Aorta (tissue), 5 donors: Measurements from ENCODE around the gene NAALADL2. TPM values are rescaled to one million over a fixed set of nuclear protein-coding genes. Genes with fewer than 3 reads are reported as not detected.

Experiments
- ATAC-seq: fragments of 200-7000 bp; cut with Tn5 transposase; one replicate; pipeline ENCODE4 v1.9.1; 2022; ENCODE audit warnings: moderate library complexity; ENCODE audit not compliant: low FRiP score
- DNase-seq, 2 donors: peaks; one replicate each; pipeline ENCODE4 v3.0.0-alpha.2; 2020
- H3K27ac ChIP-seq, 2 donors: one replicate each; pipeline ENCODE4 v1.5.1; 2013; ENCODE audit warnings: low read length in 2 of 2, mild to moderate bottlenecking in 2 of 2, moderate library complexity in 2 of 2, control low read depth in 1 of 2, inconsistent platforms in 1 of 2, low read depth in 1 of 2
- H3K27me3 ChIP-seq, 2 donors: one replicate each; pipeline ENCODE4 v1.6.1; 2013; ENCODE audit warnings: control low read depth in 1 of 2, low read length in 1 of 2, mild to moderate bottlenecking in 1 of 2, moderate library complexity in 1 of 2; ENCODE audit not compliant: insufficient read depth in 2 of 2, control insufficient read depth in 1 of 2
- H3K36me3 ChIP-seq, 2 donors: one replicate each; pipeline ENCODE4 v1.6.1; 2013; ENCODE audit warnings: control low read depth in 1 of 2, low read length in 1 of 2, mild to moderate bottlenecking in 1 of 2; ENCODE audit not compliant: insufficient read depth in 2 of 2, control insufficient read depth in 1 of 2
- H3K4me1 ChIP-seq, 2 donors: one replicate each; pipeline ENCODE4 v1.6.1; 2013; ENCODE audit warnings: low read length in 2 of 2, control low read depth in 1 of 2, mild to moderate bottlenecking in 1 of 2, moderate library complexity in 1 of 2; ENCODE audit not compliant: insufficient read depth in 2 of 2, control insufficient read depth in 1 of 2
- H3K4me3 ChIP-seq, 2 donors: one replicate each; pipeline ENCODE4 v1.5.1; 2013; ENCODE audit warnings: low read length in 2 of 2, control low read depth in 1 of 2, mild to moderate bottlenecking in 1 of 2
- H3K9me3 ChIP-seq: one replicate; pipeline ENCODE4 v1.6.1; 2013; ENCODE audit warnings: mild to moderate bottlenecking, low read length; ENCODE audit not compliant: control insufficient read depth
- WGBS, 2 donors: extraction: QIAGEN DNeasy Blood & Tissue Kit; methylation state at CpG; one replicate each; pipeline ENCODE4 v1.1.7; 2013; 5-methylcytosine and 5-hydroxymethylcytosine counted together
- intact Hi-C, 2 donors: fragments of 100-400 bp; cut with DNase I; formaldehyde crosslinking; loops; one replicate each; pipeline versions ENCODE4 v1.14.2 to v1.15.0; 2022
- polyA plus RNA-seq, 2 donors: library from polyadenylated mRNA; stranded (reverse); fragments of 200-250 nt; gene quantifications; one replicate each; pipeline ENCODE4 v1.2.3, GENCODE V29; 2013
- total RNA-seq, 2 donors: library from RNA; stranded (reverse); fragmentation: NEBNext Ultra II Directional; extraction: Animal tissue kit (Norgen Biotek cat#: 25700); gene quantifications; one replicate each; pipeline ENCODE4 v1.2.1, GENCODE V29; 2021
- donor health status: healthy with polysubstance abuse.
- donor health status: Bipolar disorder and iron deficiency.
- donor health status: DM: no; HTN: no; CAD: no.
- donor health status: DM: no; HTN: no; CAD: no.
- donor health status: DM: yes; HTN: yes; CAD: no.

The NAALADL2 gene
- total and polyA plus RNA-seq, 4 donors, result 4.3 to 29.8 (median 11.9) TPM

DNA sequence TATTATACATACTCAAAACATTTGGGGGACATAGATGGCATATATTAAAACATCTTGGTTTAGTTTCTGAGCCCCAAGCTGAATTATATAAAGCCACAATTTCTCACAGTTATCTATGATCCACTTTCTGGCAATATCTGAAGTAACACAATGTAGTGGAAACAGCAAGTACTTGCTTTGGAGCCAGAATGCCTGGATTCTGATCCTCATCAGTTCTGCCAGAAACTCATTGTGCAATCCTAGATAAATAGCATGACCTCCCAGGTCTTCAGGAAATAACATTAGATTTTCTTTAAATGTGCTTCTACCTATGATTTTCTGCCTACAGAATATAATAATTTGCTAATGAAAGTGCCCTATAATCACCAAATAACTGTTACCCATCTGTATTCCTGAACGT, 544.9 kb downstream of the NAALADL2 start:
- no peak for DNase-seq
- H3K27me3 ChIP-seq, result no peaks in the 10 kb centered on the region
- no peaks in the 10 kb centered on the region for H3K9me3 ChIP-seq
- intact Hi-C loops, result no loop called here
- H3K4me1 ChIP-seq, result no peaks in the 10 kb centered on the region
- H3K27ac ChIP-seq, result no peak overlapping the region
- no peaks in the 10 kb centered on the region for H3K36me3 ChIP-seq
- H3K4me3 ChIP-seq, result no peak overlapping the region
- peak; percentile 73 for ATAC-seq
- WGBS, 2 donors, result 92 to 95% methylated on average over 1 of the region's 1 CpG

DNA sequence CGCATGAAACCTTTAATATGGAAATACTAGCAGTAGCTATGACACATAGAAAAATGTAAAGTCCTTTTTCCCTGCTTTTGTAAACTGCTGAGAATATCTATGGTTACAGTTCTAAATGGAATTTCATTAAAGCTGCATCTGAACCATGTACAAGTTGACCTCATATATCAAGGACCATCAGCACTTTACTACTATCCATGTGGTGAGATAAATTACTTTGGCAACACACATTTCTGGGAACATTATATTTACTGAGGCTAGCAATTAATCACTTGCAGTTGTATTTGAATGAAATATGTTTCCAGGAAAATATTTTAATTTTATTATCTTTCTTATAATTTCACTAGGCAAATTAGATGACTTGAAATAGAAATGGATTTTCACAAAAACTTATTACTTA, 545.5 kb downstream of the NAALADL2 start:
- DNase-seq, result no peak
- Histone ChIP-seq H3K27ac (no peak overlapping the region), H3K4me1 (no peaks in the 10 kb centered on the region), H3K36me3 (no peaks in the 10 kb centered on the region), H3K4me3 (no peak overlapping the region), H3K27me3 (no peaks in the 10 kb centered on the region), H3K9me3 (no peaks in the 10 kb centered on the region)
- 91 to 93% methylated on average over 1 of the region's 1 CpG for WGBS, 2 donors
- no peak for ATAC-seq
- intact Hi-C loops, result no loop called here

DNA sequence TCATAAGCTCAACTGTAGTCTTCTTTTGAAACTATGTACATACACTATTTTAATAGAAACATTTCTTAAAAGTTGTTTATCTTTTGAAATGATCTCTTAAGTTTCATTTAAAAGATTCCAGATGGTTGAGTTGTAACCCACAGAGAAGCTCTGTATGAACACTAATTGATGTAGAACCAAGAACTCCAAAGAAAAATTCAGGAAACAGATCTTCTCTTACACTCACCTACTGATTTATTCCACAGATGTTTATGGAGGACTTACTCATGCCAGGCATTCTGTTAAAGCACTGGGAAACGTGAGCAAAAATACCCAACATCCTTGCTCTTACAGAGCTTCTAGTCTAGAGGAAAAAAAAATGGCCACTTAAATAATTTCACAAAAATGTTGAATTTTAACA, 551.1 kb downstream of the NAALADL2 start:
- H3K4me1 ChIP-seq, result no peaks in the 10 kb centered on the region
- no peak for ATAC-seq
- no peaks in the 10 kb centered on the region for H3K36me3 ChIP-seq
- no peak for DNase-seq
- H3K4me3 ChIP-seq, result no peak overlapping the region
- intact Hi-C loops, result no loop called here
- WGBS, 2 donors, result 82% methylated on average over 1 of the region's 1 CpG
- no peaks in the 10 kb centered on the region for H3K27me3 ChIP-seq
- no peaks in the 10 kb centered on the region for H3K9me3 ChIP-seq
- no peak overlapping the region for H3K27ac ChIP-seq

DNA sequence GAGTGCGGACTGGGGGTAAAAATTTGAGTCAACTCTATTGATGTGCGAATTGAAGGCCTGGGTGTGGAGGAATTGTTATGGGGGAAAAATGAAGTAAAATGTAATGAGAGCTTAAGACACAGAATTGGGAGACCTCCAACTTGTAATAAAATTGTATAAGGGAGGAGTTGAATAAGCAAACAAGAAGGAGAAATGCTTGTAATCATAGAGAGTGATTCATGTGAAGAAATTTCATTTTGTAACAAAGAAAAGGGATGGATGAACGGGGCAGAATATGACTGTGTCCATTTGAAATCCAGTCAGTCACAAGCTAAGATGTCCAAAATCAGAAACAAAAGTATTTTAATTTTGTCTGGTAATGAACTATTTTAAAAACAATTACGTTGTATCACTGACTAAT, 552.3 kb downstream of the NAALADL2 start:
- Histone ChIP-seq H3K27me3 (no peaks in the 10 kb centered on the region), H3K4me1 (no peaks in the 10 kb centered on the region), H3K36me3 (no peaks in the 10 kb centered on the region), H3K27ac (no peak overlapping the region), H3K9me3 (no peaks in the 10 kb centered on the region), H3K4me3 (no peak overlapping the region)
- 95 to 97% methylated on average over 4 of the region's 4 CpGs for WGBS, 2 donors
- intact Hi-C loops, result no loop called here
- ATAC-seq, result no peak
- no peak for DNase-seq

DNA sequence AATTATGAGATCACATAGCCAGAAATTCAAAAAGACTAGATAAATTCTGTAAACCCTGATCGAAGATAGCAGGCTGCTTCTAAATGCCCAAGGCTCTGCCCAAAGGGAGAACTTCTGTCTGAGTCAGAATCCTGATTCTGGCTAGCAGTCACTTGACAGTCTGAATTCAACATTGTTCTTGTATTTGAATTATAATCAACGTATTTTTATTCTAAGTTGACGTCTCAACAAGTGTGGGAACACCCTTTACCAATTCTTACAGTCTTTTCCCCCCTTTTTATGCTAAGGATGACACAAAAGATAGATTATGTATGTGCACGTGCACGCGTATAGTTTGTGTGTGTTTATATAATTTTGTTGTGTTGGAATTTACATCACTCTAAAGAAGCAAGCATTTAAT, 552.8 kb downstream of the NAALADL2 start:
- 92 to 93% methylated on average over 6 of the region's 6 CpGs for WGBS, 2 donors
- DNase-seq (no peak), ATAC-seq (no peak)
- Histone ChIP-seq H3K4me3 (no peak overlapping the region), H3K27me3 (no peaks in the 10 kb centered on the region), H3K36me3 (no peaks in the 10 kb centered on the region), H3K27ac (no peak overlapping the region), H3K4me1 (no peaks in the 10 kb centered on the region), H3K9me3 (no peaks in the 10 kb centered on the region)
- intact Hi-C loops, result no loop called here

DNA sequence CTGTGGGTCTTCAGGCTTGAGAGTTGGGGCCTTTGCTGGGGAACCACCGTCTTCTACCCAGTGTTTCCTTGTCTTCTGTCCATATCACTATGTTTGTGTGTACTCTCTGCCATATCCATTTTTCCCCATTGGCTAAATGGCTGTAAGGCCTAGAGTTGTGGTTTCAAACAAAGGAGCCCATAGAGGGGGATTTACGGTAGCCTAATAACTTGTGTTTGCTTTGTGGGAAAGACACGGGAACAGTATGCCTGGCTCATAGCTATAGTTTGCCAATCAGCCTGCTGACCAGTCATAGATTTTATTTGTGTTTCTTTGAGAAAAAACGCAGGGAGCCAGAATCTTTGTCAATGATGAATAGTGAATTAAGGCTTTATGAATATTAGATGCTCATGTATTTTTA, 554.8 kb downstream of the NAALADL2 start:
- Histone ChIP-seq H3K4me3 (no peak overlapping the region), H3K36me3 (no peaks in the 10 kb centered on the region), H3K27ac (no peak overlapping the region), H3K4me1 (no peaks in the 10 kb centered on the region), H3K27me3 (no peaks in the 10 kb centered on the region), H3K9me3 (no peaks in the 10 kb centered on the region)
- 90 to 95% methylated on average over 4 of the region's 4 CpGs for WGBS, 2 donors
- intact Hi-C loops, result no loop called here
- no peak for DNase-seq
- no peak for ATAC-seq

DNA sequence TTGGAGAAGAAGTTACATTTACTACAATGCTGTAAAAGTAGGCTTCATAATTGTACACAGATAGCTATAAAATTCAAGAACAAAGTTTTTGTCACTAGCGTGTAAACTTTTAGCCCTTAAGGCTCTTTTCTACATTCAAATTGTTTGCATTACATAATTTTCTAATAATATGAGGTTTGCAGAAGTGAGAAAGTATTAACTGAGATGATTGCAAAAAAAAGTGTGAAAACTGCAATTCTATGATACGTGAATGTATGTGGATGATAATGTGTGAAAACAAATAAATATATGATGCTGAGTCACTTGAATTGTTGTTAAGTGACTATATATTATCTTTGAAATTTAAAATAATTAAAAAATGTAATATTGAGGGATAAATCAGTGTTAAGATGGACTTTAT, 557.5 kb downstream of the NAALADL2 start:
- Histone ChIP-seq H3K9me3 (no peaks in the 10 kb centered on the region), H3K27me3 (no peaks in the 10 kb centered on the region), H3K4me1 (no peaks in the 10 kb centered on the region), H3K36me3 (no peaks in the 10 kb centered on the region), H3K27ac (no peak overlapping the region), H3K4me3 (no peak overlapping the region)
- WGBS, 2 donors, result 97 to 99% methylated on average over 2 of the region's 2 CpGs
- intact Hi-C loops, result no loop called here
- no peak for DNase-seq
- ATAC-seq, result no peak

DNA sequence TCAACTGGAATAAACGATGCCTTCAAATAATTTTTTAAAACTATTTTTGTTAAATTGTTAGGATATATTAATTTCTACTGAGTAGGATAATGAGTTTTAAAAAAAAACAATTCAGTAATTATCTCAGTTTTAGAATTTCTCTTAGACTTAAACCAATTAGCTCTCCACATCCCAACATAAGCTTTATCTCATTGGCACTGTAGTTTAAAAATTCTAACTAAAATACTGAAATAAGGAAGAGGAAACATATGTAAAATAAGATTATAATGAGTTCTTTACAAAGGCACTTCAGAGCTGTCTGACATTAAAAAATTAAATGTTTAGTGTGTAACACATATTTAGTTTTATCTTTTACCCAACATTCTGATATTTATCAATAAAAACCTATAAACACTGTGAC, 558.3 kb downstream of the NAALADL2 start:
- H3K4me1 ChIP-seq, result no peaks in the 10 kb centered on the region
- no peaks in the 10 kb centered on the region for H3K9me3 ChIP-seq
- intact Hi-C loops, result no loop called here
- H3K27ac ChIP-seq, result no peak overlapping the region
- no peak for ATAC-seq
- no peak for DNase-seq
- WGBS, 2 donors, result 93 to 97% methylated on average over 1 of the region's 1 CpG
- H3K36me3 ChIP-seq, result no peaks in the 10 kb centered on the region
- H3K27me3 ChIP-seq, result no peaks in the 10 kb centered on the region
- no peak overlapping the region for H3K4me3 ChIP-seq

DNA sequence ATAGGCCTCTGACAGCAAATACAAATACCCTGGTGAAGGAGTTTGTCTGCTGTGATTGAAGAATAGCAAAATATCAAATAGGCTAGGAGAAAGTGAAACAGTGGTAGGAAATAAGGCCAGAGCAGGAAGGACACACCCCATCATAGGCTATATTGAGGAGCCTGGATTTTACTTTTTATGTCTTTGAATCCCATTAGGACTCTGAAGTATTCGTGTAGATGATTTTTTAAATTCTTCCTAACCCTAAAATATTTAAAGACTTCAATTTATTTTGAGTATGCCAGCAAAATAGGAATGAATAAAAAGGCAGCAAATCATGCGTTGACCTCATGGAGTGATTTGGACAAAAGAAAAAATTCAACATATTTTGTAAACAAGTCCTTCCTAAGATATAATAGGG, 562.8 kb downstream of the NAALADL2 start:
- H3K27ac ChIP-seq, result no peak overlapping the region
- no peak for DNase-seq

More for the DNA sequence above, 562.8 kb downstream of the NAALADL2 start:
- no peaks in the 10 kb centered on the region for H3K36me3 ChIP-seq
- no peaks in the 10 kb centered on the region for H3K4me1 ChIP-seq
- WGBS, 2 donors, result 55 to 62% methylated on average over 2 of the region's 2 CpGs
- intact Hi-C loops, result no loop called here
- H3K9me3 ChIP-seq, result no peaks in the 10 kb centered on the region
- no peak overlapping the region for H3K4me3 ChIP-seq
- H3K27me3 ChIP-seq, result no peaks in the 10 kb centered on the region
- no peak for ATAC-seq
